GM12892 (cell line): ENCODE data around the gene ANKRD63.

Experiments used
- POLR2A ChIP-seq: IDR thresholded peaks from 2 replicates; pipeline ENCODE4 v1.6.1; 2011; ENCODE audit warnings: low read depth, low read length, control low read depth
- POLR2AphosphoS5 ChIP-seq: IDR thresholded peaks from 2 replicates; pipeline ENCODE4 v1.6.1; 2011; ENCODE audit warnings: low read depth, low read length, control low read depth

GRCh38 chr15:40302288-40302886 is 19.5 kb upstream of the ANKRD63 start:
- TF ChIP-seq POLR2A (no peak), POLR2AphosphoS5 (no peak)
